Measurements from ENCODE around the gene RGS7. TPM values are rescaled to one million over a fixed set of nuclear protein-coding genes. Genes with fewer than 3 reads are reported as not detected.
"Not testable (repeated sequence)": the region's sequence is repeated elsewhere in the genome, so short reads cannot be mapped to it uniquely, and the experiment has no call there.

The RGS7 gene
- total and polyA plus RNA-seq, 2 experiments from 2014 or later = 0.32 to 1.7 TPM

DNA sequence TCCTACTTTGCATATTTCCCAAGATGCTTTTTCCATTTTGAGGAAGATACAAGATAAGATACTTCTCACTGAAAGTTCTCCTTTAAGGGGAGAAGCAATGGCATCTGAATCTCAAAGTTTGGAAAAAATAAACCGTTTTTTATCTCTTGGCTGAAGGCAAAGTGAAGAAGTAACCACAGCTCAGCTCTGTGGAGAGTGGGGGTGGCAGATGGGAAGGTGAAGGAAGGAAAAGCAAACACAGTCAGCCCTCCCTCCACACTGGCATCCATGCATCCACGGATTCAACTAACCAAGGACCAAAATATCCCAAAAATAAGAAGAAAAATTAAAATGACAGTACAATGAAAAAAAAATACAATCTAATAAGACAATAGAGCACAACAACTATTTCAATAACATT lies 211.1 kb downstream of the RGS7 start:
- in situ Hi-C loops (cut with MboI) = no loop called here
- Histone ChIP-seq H3K9ac (no peak overlapping the region), H3K4me1 (ENCODE audit: insufficient read depth) (no peaks in the 10 kb centered on the region), H3K27me3 (replicated peaks; ENCODE audit: insufficient read depth) (no peaks in the 10 kb centered on the region), H3K79me2 (ENCODE audit: insufficient read depth) (no peaks in the 10 kb centered on the region), H2AFZ (no peak overlapping the region), H3K36me3 (ENCODE audit: low read depth) (no peaks in the 10 kb centered on the region), H3K27ac (no peak overlapping the region), H3K4me2 (ENCODE audit: unreplicated experiment) (no peak overlapping the region), H4K20me1 (ENCODE audit: insufficient read depth) (no peaks in the 10 kb centered on the region), H3K4me3 (no peak overlapping the region), H3F3A (ENCODE audit: insufficient read depth) (no peaks in the 10 kb centered on the region), H3K9me3 (ENCODE audit: low read depth) (no peaks in the 10 kb centered on the region), H3K9me2 (ENCODE audit: insufficient read depth) (no peaks in the 10 kb centered on the region)
- TF ChIP-seq EZH2phosphoT487 (IDR thresholded peaks at IDR 0.05; ENCODE audit: insufficient read depth, low read depth) = no peak
- TF ChIP-seq EZH2 (IDR thresholded peaks at IDR 0.05; ENCODE audit: insufficient read depth, poor library complexity, severe bottlenecking) = no peak
- 13 to 16% methylated on average over 2 of the region's 2 CpGs for WGBS, 2 experiments (ENCODE audit: low coverage in 1 of 2, low lambda C conversion rate in 2 of 2, missing lambda C conversion rate in 2 of 2)
- DNase-seq = no peak

DNA sequence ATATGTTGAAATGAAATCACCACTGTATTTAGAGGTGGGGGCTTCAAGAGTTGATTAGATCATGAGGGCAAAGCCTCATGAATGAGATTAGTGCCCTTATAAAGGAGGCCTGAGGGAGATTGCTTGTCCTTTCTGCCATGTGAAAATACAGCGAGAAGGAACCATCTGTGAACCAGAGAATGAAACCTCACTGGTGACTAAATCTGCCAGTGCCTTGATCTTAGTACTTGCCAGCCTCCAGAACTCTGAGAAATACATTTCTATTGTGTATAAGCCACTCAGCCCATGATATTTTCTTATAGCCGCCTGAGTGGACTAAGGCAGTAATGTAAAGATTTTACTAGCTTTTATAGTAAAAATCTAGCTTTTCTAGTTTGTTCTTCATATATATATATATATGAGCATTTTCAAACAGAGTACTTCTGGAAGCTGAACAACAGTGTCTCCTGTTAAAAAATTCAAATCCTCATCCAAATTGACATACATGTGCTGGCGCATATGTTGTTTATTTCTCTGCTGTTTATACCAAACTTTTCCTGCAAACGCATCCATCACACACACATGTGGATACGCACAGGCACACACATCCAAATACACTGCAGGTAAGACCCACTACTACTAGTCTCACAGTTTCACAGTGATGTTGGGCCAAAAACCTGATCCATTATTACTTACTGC lies 213.1 kb downstream of the RGS7 start:
- H3K27ac ChIP-seq = no peak overlapping the region
- no peaks in the 10 kb centered on the region for H3F3A ChIP-seq (ENCODE audit: insufficient read depth)
- H3K36me3 ChIP-seq (ENCODE audit: low read depth) = no peaks in the 10 kb centered on the region
- no peaks in the 10 kb centered on the region for H4K20me1 ChIP-seq (ENCODE audit: insufficient read depth)
- H2AFZ ChIP-seq = no peak overlapping the region
- no peak overlapping the region for H3K4me2 ChIP-seq (ENCODE audit: unreplicated experiment)
- no peak overlapping the region for H3K4me3 ChIP-seq
- H3K9ac ChIP-seq = no peak overlapping the region
- DNase-seq = no peak
- in situ Hi-C loops (cut with MboI) = no loop called here
- H3K9me3 ChIP-seq (ENCODE audit: low read depth) = no peaks in the 10 kb centered on the region
- H3K9me2 ChIP-seq (ENCODE audit: insufficient read depth) = no peaks in the 10 kb centered on the region
- no peaks in the 10 kb centered on the region for H3K4me1 ChIP-seq (ENCODE audit: insufficient read depth)
- H3K27me3 ChIP-seq (replicated peaks; ENCODE audit: insufficient read depth) = no peaks in the 10 kb centered on the region
- TF ChIP-seq EZH2 (IDR thresholded peaks at IDR 0.05; ENCODE audit: insufficient read depth, poor library complexity, severe bottlenecking) (no peak), EZH2phosphoT487 (IDR thresholded peaks at IDR 0.05; ENCODE audit: insufficient read depth, low read depth) (no peak)
- H3K79me2 ChIP-seq (ENCODE audit: insufficient read depth) = no peaks in the 10 kb centered on the region
- WGBS, 2 experiments (ENCODE audit: low coverage in 1 of 2, low lambda C conversion rate in 2 of 2, missing lambda C conversion rate in 2 of 2) = 69 to 73% methylated on average over 5 of the region's 5 CpGs

DNA sequence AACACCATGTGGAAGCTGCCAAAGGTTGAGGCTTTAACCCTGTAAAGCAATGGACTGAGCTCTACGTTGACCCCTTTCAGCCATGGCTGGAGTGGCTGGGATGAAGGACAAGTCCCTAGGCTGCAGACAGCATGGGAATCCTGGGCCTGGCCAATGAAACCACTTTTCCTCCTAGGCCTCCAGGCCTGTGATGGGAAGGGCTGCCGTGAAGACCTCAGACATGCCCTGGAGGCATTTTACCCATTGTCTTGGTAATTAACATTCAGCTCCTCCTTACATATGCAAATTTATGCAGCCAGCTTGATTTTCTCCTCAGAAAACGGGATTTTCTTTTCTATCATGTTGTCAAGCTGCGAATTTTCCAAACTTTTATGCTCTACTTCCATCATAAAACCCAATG lies 214.5 kb downstream of the RGS7 start:
- no peaks in the 10 kb centered on the region for H3K79me2 ChIP-seq (ENCODE audit: insufficient read depth)
- H3F3A ChIP-seq (ENCODE audit: insufficient read depth) = no peaks in the 10 kb centered on the region
- no peak overlapping the region for H2AFZ ChIP-seq
- H4K20me1 ChIP-seq (ENCODE audit: insufficient read depth) = no peaks in the 10 kb centered on the region
- no peaks in the 10 kb centered on the region for H3K27me3 ChIP-seq (replicated peaks; ENCODE audit: insufficient read depth)
- H3K9ac ChIP-seq = no peak overlapping the region
- DNase-seq = no peak
- no peaks in the 10 kb centered on the region for H3K9me2 ChIP-seq (ENCODE audit: insufficient read depth)
- in situ Hi-C loops (cut with MboI) = no loop called here
- TF ChIP-seq EZH2 (IDR thresholded peaks at IDR 0.05; ENCODE audit: insufficient read depth, poor library complexity, severe bottlenecking) (no peak), EZH2phosphoT487 (IDR thresholded peaks at IDR 0.05; ENCODE audit: insufficient read depth, low read depth) (no peak)
- no peak overlapping the region for H3K4me2 ChIP-seq (ENCODE audit: unreplicated experiment)
- no peaks in the 10 kb centered on the region for H3K9me3 ChIP-seq (ENCODE audit: low read depth)
- no peak overlapping the region for H3K4me3 ChIP-seq
- 18 to 20% methylated on average over 4 of the region's 4 CpGs for WGBS, 2 experiments (ENCODE audit: low coverage in 1 of 2, low lambda C conversion rate in 2 of 2, missing lambda C conversion rate in 2 of 2)
- no peaks in the 10 kb centered on the region for H3K36me3 ChIP-seq (ENCODE audit: low read depth)
- H3K4me1 ChIP-seq (ENCODE audit: insufficient read depth) = no peaks in the 10 kb centered on the region
- no peak overlapping the region for H3K27ac ChIP-seq

DNA sequence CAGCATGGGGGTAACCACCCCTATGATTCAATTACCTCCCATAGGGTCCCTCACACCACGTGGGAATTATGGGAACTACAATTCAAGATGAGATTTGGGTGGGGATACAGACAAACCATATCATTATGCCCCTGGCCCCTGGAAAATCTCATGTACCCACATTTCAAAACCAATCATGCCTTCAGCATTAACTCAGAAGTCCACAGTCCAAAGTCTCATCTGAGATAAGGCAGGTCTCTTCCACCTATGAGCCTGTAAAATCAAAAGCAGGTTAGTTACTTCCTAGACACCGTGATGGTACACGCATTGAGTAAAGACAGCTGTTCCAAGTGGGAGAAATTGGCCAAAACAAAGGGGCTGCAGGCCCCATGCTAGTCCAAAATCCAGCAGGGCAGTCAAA lies 215.4 kb downstream of the RGS7 start:
- H3K79me2 ChIP-seq (ENCODE audit: insufficient read depth); H3F3A ChIP-seq (ENCODE audit: insufficient read depth); DNase-seq; H4K20me1 ChIP-seq (ENCODE audit: insufficient read depth); H3K36me3 ChIP-seq (ENCODE audit: low read depth); H2AFZ ChIP-seq; H3K4me1 ChIP-seq (ENCODE audit: insufficient read depth); H3K9me2 ChIP-seq (ENCODE audit: insufficient read depth); H3K9ac ChIP-seq; H3K27ac ChIP-seq; H3K4me2 ChIP-seq (ENCODE audit: unreplicated experiment); H3K9me3 ChIP-seq (ENCODE audit: low read depth); H3K27me3 ChIP-seq (replicated peaks; ENCODE audit: insufficient read depth); H3K4me3 ChIP-seq; in situ Hi-C loops (cut with MboI): not testable (repeated sequence)
- 15 to 22% methylated on average over 3 of the region's 3 CpGs for whole genome bisulfite sequencing, 2 experiments (ENCODE audit: low coverage in 1 of 2, low lambda C conversion rate in 2 of 2, missing lambda C conversion rate in 2 of 2)

DNA sequence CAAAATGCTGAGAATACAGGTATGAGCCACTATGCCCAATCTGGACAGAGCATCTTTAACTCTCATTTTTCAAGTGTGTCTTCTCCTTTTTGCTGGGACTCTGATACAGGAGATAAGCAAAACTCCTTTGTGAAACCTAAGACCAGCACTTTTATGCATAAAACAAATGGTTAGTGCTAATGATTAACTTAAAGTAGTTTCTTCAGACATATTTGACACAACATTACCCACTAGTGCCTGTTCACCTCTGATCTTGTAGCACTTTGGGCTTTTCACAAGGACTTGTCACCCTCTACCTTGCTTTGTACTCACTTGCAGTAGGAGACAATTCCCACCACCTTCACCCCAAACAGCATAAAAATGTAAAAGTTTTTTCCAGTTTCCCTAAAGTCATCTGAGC lies 216.3 kb downstream of the RGS7 start:
- Histone ChIP-seq H3K4me1 (ENCODE audit: insufficient read depth) (no peaks in the 10 kb centered on the region), H3F3A (ENCODE audit: insufficient read depth) (no peaks in the 10 kb centered on the region), H3K9ac (no peak overlapping the region), H4K20me1 (ENCODE audit: insufficient read depth) (no peaks in the 10 kb centered on the region), H2AFZ (no peak overlapping the region), H3K9me3 (ENCODE audit: low read depth) (no peaks in the 10 kb centered on the region), H3K36me3 (ENCODE audit: low read depth) (no peaks in the 10 kb centered on the region), H3K9me2 (ENCODE audit: insufficient read depth) (no peaks in the 10 kb centered on the region), H3K79me2 (ENCODE audit: insufficient read depth) (no peaks in the 10 kb centered on the region), H3K27me3 (replicated peaks; ENCODE audit: insufficient read depth) (no peaks in the 10 kb centered on the region), H3K4me3 (no peak overlapping the region), H3K4me2 (ENCODE audit: unreplicated experiment) (no peak overlapping the region), H3K27ac (no peak overlapping the region)
- TF ChIP-seq EZH2phosphoT487 (IDR thresholded peaks at IDR 0.05; ENCODE audit: insufficient read depth, low read depth) (no peak), EZH2 (IDR thresholded peaks at IDR 0.05; ENCODE audit: insufficient read depth, poor library complexity, severe bottlenecking) (no peak)
- DNase-seq = no peak
- in situ Hi-C loops (cut with MboI) = no loop called here

Data from GM23248 (cell line).